Stomach (tissue), 9 donors: Measurements from ENCODE around the gene GOLPH3. TPM values are rescaled to one million over a fixed set of nuclear protein-coding genes. Genes with fewer than 3 reads are reported as not detected.
"Not testable (repeated sequence)": the region's sequence is repeated elsewhere in the genome, so short reads cannot be mapped to it uniquely, and the experiment has no call there.

Experiments
- DNase-seq, 2 donors: peaks; one replicate each; pipeline versions ENCODE4 v3.0.0 to v3.0.0-alpha.2; 2013 to 2019
- H3K27ac ChIP-seq, 5 donors: fragments of 200-600 bp in 4 of 5; sonication (generic) in 4 of 5; one replicate each; pipeline ENCODE4 v1.5.1; 2013 to 2019; ENCODE audit warnings: mild to moderate bottlenecking in 1 of 5, moderate library complexity in 1 of 5
- H3K27me3 ChIP-seq, 3 donors: fragments of 200-600 bp; sonication (generic); one replicate each; pipeline ENCODE4 v1.5.1; 2017 to 2019; ENCODE audit warnings: mixed run types in 1 of 3
- H3K36me3 ChIP-seq, 4 donors: fragments of 200-600 bp; sonication (generic); 1 replicate in 3 of 4; 2 replicates in 1 of 4; pipeline ENCODE4 v1.5.1; 2016 to 2019
- H3K4me1 ChIP-seq, 4 donors: fragments of 200-600 bp; sonication (generic); one replicate each; pipeline ENCODE4 v1.5.1; 2016 to 2019
- H3K4me3 ChIP-seq, 4 donors: fragments of 200-600 bp; sonication (generic) in 3 of 4; one replicate each; pipeline ENCODE4 v1.5.1; 2016 to 2019; ENCODE audit warnings: mild to moderate bottlenecking in 1 of 4
- H3K9me3 ChIP-seq, 4 donors: fragments of 200-600 bp; sonication (generic); one replicate each; pipeline ENCODE4 v1.5.1; 2016 to 2019
- EP300 ChIP-seq: sonication (generic); formaldehyde crosslinking; IDR thresholded peaks from one replicate; pipeline ENCODE4 v1.6.1; 2017; ENCODE audit warnings: antibody characterized with exemption
- POLR2A ChIP-seq, 4 donors: fragments of 450-650 bp; IDR thresholded peaks; one replicate each; pipeline ENCODE4 v1.6.1; 2016; ENCODE audit warnings: antibody characterized with exemption in 4 of 4, control low read depth in 2 of 4, mild to moderate bottlenecking in 1 of 4, moderate library complexity in 1 of 4
- POLR2AphosphoS5 ChIP-seq, 3 donors: sonication (generic); formaldehyde crosslinking; IDR thresholded peaks; one replicate each; pipeline ENCODE4 v1.6.1; 2016; ENCODE audit warnings: antibody characterized with exemption in 3 of 3
- WGBS, 5 donors: extraction: QIAGEN DNeasy Blood & Tissue Kit in 3 of 5; methylation state at CpG; one replicate each; pipeline versions ENCODE4 v1.1.5 to v1.1.7; 2013 to 2018; 5-methylcytosine and 5-hydroxymethylcytosine counted together
- intact Hi-C: fragments of 100-400 bp; cut with DNase I; formaldehyde crosslinking; loops from one replicate; pipeline ENCODE4 v1.15.1; 2023; ENCODE audit warnings: low total_unique reads
- polyA plus RNA-seq, 3 donors: library from polyadenylated mRNA; stranded (reverse); fragments of 200-250 nt; gene quantifications; one replicate each; pipeline ENCODE4 v1.2.3, GENCODE V29; 2013
- total RNA-seq, 5 donors: library from RNA; depleted of rRNA; stranded (reverse); fragments of >200 nt; gene quantifications; one replicate each; pipeline versions ENCODE4 v1.1.0 to v1.2.3, GENCODE V29; 2014 to 2016
- TF ChIP-seq, protein P1 (sequence below), 7 experiments: fragments of 450-650 bp in 4 of 7; fragments of 200-600 bp in 3 of 7; sonication (generic) in 3 of 7; IDR thresholded peaks; one replicate each; pipeline ENCODE4 v1.5.1; 2016 to 2019; ENCODE audit warnings: antibody characterized with exemption in 7 of 7, control low read depth in 2 of 7, mild to moderate bottlenecking in 1 of 7
- donor health status: healthy with polysubstance abuse.
- donor health status: Bipolar disorder and iron deficiency.
- donor health status: healthy.

GOLPH3 gene
- total and polyA plus RNA-seq, 8 donors = 38.3 to 171 (median 92.7) TPM

- no peaks in the 10 kb centered on the region for H3K9me3 ChIP-seq
- peak overlapping the region; percentile 98 to 100 (median 100) for H3K27ac ChIP-seq
- H3K36me3 ChIP-seq = peaks cover 5 to 34% (median 26%) of the 10 kb centered on the region in 4 donors
- H3K4me3 ChIP-seq = peak overlapping the region; percentile 59 to 95 (median 84)
- DNase-seq = peak; percentile 77 to 89
- peaks cover 26 to 47% (median 40%) of the 10 kb centered on the region in 4 donors for H3K4me1 ChIP-seq
- 0 to 1% (median 0%) methylated on average over 53 to 74 of the region's 74 CpGs for WGBS, 5 donors
- H3K27me3 ChIP-seq = no peaks in the 10 kb centered on the region
- intact Hi-C loops = no loop called here
- TF ChIP-seq POLR2AphosphoS5 (IDR thresholded peaks at IDR 0.05) (peak in 2 of 3 donors; percentile 43 to 44), EP300 (no peak)
- TF ChIP-seq, protein P1, sequence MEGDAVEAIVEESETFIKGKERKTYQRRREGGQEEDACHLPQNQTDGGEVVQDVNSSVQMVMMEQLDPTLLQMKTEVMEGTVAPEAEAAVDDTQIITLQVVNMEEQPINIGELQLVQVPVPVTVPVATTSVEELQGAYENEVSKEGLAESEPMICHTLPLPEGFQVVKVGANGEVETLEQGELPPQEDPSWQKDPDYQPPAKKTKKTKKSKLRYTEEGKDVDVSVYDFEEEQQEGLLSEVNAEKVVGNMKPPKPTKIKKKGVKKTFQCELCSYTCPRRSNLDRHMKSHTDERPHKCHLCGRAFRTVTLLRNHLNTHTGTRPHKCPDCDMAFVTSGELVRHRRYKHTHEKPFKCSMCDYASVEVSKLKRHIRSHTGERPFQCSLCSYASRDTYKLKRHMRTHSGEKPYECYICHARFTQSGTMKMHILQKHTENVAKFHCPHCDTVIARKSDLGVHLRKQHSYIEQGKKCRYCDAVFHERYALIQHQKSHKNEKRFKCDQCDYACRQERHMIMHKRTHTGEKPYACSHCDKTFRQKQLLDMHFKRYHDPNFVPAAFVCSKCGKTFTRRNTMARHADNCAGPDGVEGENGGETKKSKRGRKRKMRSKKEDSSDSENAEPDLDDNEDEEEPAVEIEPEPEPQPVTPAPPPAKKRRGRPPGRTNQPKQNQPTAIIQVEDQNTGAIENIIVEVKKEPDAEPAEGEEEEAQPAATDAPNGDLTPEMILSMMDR (IDR thresholded peaks at IDR 0.05) = no peak
These were observed 680 bp downstream of the GOLPH3 start for GRCh38 chr5:32173267-32174010.

DNA sequence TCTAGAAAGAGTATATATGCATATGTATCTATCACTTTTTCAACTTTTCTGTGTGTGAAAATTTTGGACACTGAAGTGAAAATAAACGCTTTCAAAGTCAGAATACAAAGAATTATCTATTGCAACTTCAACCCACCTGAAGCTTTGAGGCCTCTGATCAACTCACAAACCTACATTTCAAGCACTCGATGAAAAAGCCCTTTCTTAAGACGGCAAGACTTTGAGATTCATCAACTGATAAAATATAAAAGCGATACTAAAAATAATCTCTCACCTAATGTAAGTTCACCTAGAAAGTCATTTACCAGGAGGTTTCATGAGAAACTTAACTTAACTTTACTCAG lies 1.2 kb downstream of the GOLPH3 start:
- no peak for TF ChIP-seq POLR2A (IDR thresholded peaks at IDR 0.05)
- no peak for TF ChIP-seq POLR2AphosphoS5 (IDR thresholded peaks at IDR 0.05)
- TF ChIP-seq, protein P1 (IDR thresholded peaks at IDR 0.05) = no peak
- TF ChIP-seq EP300 = no peak
- intact Hi-C loops = no loop called here
- peaks cover 5 to 40% (median 29%) of the 10 kb centered on the region in 4 donors for H3K36me3 ChIP-seq
- H3K4me1 ChIP-seq = peaks cover 26 to 53% (median 42%) of the 10 kb centered on the region in 4 donors
- H3K4me3 ChIP-seq = peak overlapping the region; percentile 59 to 95 (median 84)
- peak overlapping the region; percentile 86 to 100 (median 100) for H3K27ac ChIP-seq
- H3K9me3 ChIP-seq = no peaks in the 10 kb centered on the region
- WGBS, 5 donors = 0% methylated on average over 4 of the region's 4 CpGs
- no peaks in the 10 kb centered on the region for H3K27me3 ChIP-seq
- no peak for DNase-seq

DNA sequence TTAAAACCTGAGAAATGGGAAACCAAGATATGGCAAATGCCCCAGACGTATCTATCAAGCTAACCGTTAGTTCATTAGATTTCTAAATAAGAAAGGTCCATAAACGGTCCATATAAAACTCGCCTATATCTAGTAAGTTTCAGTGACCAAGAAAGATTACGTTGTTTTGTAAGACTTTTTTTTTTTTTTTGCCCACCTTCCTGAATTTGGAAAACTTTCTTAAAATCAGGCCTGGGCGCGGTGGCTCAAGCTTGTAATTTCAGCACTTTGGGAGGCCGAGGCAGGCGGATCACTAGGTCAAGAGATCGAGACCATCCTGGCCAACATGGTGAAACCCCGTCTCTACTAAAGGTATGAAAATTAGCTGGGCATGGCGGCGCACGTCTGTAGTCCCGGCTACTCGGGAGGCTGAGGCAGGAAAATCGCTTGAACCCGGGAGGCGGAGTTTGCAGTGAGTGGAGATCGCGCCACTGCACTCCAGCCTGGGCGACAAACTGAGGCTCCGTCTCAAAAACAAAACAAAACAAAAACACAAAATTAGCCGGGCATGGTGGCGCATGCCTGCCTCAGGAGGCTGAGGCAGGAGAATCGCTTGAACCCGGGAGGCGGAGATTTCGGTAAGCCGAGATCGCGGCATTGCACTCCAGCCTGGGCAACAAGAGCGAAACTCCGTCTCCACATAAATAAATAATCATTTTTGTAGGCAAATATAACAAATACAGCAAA lies 1.8 kb downstream of the GOLPH3 start:
- H3K4me3 ChIP-seq = peak overlapping the region; percentile 59 to 95 (median 84)
- H3K36me3 ChIP-seq = peaks cover 5 to 45% (median 34%) of the 10 kb centered on the region in 4 donors
- H3K27me3 ChIP-seq, H3K9me3 ChIP-seq, intact Hi-C loops: not testable (repeated sequence)
- peak in 1 of 2 donors; percentile 40 for DNase-seq
- peak overlapping the region; percentile 86 to 100 (median 100) for H3K27ac ChIP-seq
- H3K4me1 ChIP-seq = peaks cover 29 to 58% (median 45%) of the 10 kb centered on the region in 4 donors
- WGBS, 5 donors = 2 to 6% (median 4%) methylated on average over 34 of the region's 34 CpGs

GRCh38 chr5:32170303-32171151 lies 3.6 kb downstream of the GOLPH3 start:
- 40 to 55% (median 45%) methylated on average over 5 of the region's 5 CpGs for WGBS, 5 donors
- H3K9me3 ChIP-seq = no peaks in the 10 kb centered on the region
- TF ChIP-seq POLR2AphosphoS5 (IDR thresholded peaks at IDR 0.05) (no peak), EP300 (no peak), POLR2A (IDR thresholded peaks at IDR 0.05) (no peak)
- TF ChIP-seq, protein P1 (IDR thresholded peaks at IDR 0.05) = no peak
- no peaks in the 10 kb centered on the region for H3K27me3 ChIP-seq
- peaks cover 5 to 57% (median 44%) of the 10 kb centered on the region in 4 donors for H3K36me3 ChIP-seq
- peak overlapping the region in 3 of 5 donors; percentile 46 to 100 (median 100) for H3K27ac ChIP-seq
- peak in 1 of 2 donors; percentile 61 for DNase-seq
- intact Hi-C loops = no loop called here
- peak overlapping the region in 2 of 4 donors; percentile 17 to 23 for H3K4me3 ChIP-seq
- peaks cover 38 to 73% (median 57%) of the 10 kb centered on the region in 4 donors for H3K4me1 ChIP-seq
